H1 (cell line): Measurements from ENCODE around the gene PCDHGA3. TPM values are rescaled to one million over a fixed set of nuclear protein-coding genes. Genes with fewer than 3 reads are reported as not detected.
"Not testable (repeated sequence)": the region's sequence is repeated elsewhere in the genome, so short reads cannot be mapped to it uniquely, and the experiment has no call there.

Experiments used
- CTCF ChIA-PET: fragments of 300-600 bp; sonication (Branson Sonifier 250); formaldehyde crosslinking; loops from one replicate; lab custom pipeline; 2021; ENCODE audit not compliant: partially characterized antibody; lab: Charles Lee
- POLR2A ChIA-PET: fragments of 300-600 bp; sonication (Branson Sonifier 250); formaldehyde crosslinking; loops from one replicate; lab custom pipeline; 2021; ENCODE audit warnings: inconsistent platforms; ENCODE audit not compliant: partially characterized antibody; lab: Charles Lee
- DNase-seq, 2 experiments: peaks; one replicate each; pipeline versions ENCODE4 v3.0.0 to v3.0.0-alpha.2; 2010 to 2022; ENCODE audit warnings: low spot score in 2 of 2, low read depth in 1 of 2, mixed read lengths in 1 of 2
- FAIRE-seq: peaks from 2 replicates; lab custom pipeline; 2011; peaks lifted over from hg19 to GRCh38; lab: Jason Lieb, UNC
- H2AFZ ChIP-seq: 2 replicates; pipeline ENCODE4 v1.8.1; 2012; ENCODE audit warnings: low read length, inconsistent platforms
- H2AK5ac ChIP-seq: 2 replicates; pipeline ENCODE4 v1.6.1; 2013; ENCODE audit warnings: low read depth, low read length
- H2BK120ac ChIP-seq: replicated peaks from 2 replicates; pipeline ENCODE3; 2013; ENCODE audit warnings: low read depth, low read length, inconsistent platforms
- H2BK12ac ChIP-seq: 2 replicates; pipeline ENCODE4 v1.6.1; 2013; ENCODE audit warnings: low read depth, low read length
- H2BK15ac ChIP-seq: 2 replicates; pipeline ENCODE4 v1.6.1; 2013; ENCODE audit warnings: low read length
- H2BK20ac ChIP-seq: 2 replicates; pipeline ENCODE4 v1.6.1; 2013; ENCODE audit warnings: low read length
- H2BK5ac ChIP-seq: 2 replicates; pipeline ENCODE4 v1.6.1; 2013; ENCODE audit warnings: low read depth, low read length
- H3K14ac ChIP-seq: 2 replicates; pipeline ENCODE4 v1.6.1; 2013; ENCODE audit warnings: inconsistent platforms; ENCODE audit not compliant: insufficient read length
- H3K18ac ChIP-seq: 2 replicates; pipeline ENCODE4 v1.6.1; 2013; ENCODE audit warnings: low read length; ENCODE audit errors: extremely low read depth
- H3K23ac ChIP-seq: 2 replicates; pipeline ENCODE4 v1.6.1; 2013; ENCODE audit warnings: inconsistent platforms; ENCODE audit not compliant: insufficient read length
- H3K23me2 ChIP-seq: 2 replicates; pipeline ENCODE4 v1.6.1; 2013; ENCODE audit warnings: low read depth, low read length
- H3K27ac ChIP-seq: 2 replicates; pipeline ENCODE4 v1.6.1; 2011; ENCODE audit warnings: low read depth, low read length, inconsistent platforms
- H3K27me3 ChIP-seq, 4 experiments: replicated peaks in 1 of 4; 1 replicate in 1 of 4; 2 replicates in 3 of 4; pipeline versions ENCODE4 v1.6.1 to v1.8.1; 2011 to 2013; ENCODE audit warnings: low read length in 3 of 4, mild to moderate bottlenecking in 3 of 4, inconsistent platforms in 2 of 4, mixed read lengths in 2 of 4, moderate library complexity in 1 of 4; ENCODE audit not compliant: control insufficient read depth in 3 of 4, insufficient read depth in 3 of 4; ENCODE audit errors: extremely low read depth in 1 of 4
- H3K36me3 ChIP-seq, 4 experiments: 2 replicates each; pipeline versions ENCODE4 v1.6.1 to v1.8.1; 2011 to 2013; ENCODE audit warnings: mild to moderate bottlenecking in 4 of 4, low read length in 3 of 4, moderate library complexity in 2 of 4, control low read depth in 1 of 4, inconsistent platforms in 1 of 4; ENCODE audit not compliant: insufficient read depth in 4 of 4, control insufficient read depth in 2 of 4
- H3K4ac ChIP-seq: replicated peaks from 2 replicates; pipeline ENCODE3; 2013; ENCODE audit warnings: low read length, low read depth, mixed read lengths, inconsistent platforms; ENCODE audit not compliant: insufficient read length
- H3K4me1 ChIP-seq, 4 experiments: replicated peaks in 1 of 4; 1 replicate in 1 of 4; 2 replicates in 3 of 4; pipeline versions ENCODE4 v1.6.1 to v1.8.1; 2011 to 2013; ENCODE audit warnings: low read length in 3 of 4, inconsistent platforms in 2 of 4, mixed read lengths in 1 of 4; ENCODE audit not compliant: insufficient read depth in 4 of 4, control insufficient read depth in 3 of 4
- H3K4me2 ChIP-seq, 2 experiments: 2 replicates each; pipeline versions ENCODE4 v1.6.1 to v1.8.1; 2011 to 2013; ENCODE audit warnings: low read depth in 2 of 2, low read length in 2 of 2, control low read depth in 1 of 2, inconsistent platforms in 1 of 2, mild to moderate bottlenecking in 1 of 2; ENCODE audit not compliant: insufficient read depth in 1 of 2
- H3K4me3 ChIP-seq, 4 experiments: fragments of 200-600, 300-600 bp in 1 of 4; sonication (generic), shearing (Covaris generic), sonication (Bioruptor Twin) in 1 of 4; 2 replicates each; pipeline versions ENCODE4 v1.5.1 to v1.8.1; 2011 to 2016; ENCODE audit warnings: low read length in 4 of 4, low read depth in 3 of 4, control low read depth in 2 of 4, inconsistent platforms in 2 of 4, mild to moderate bottlenecking in 2 of 4, mixed read lengths in 1 of 4, moderate library complexity in 1 of 4; ENCODE audit not compliant: insufficient read depth in 2 of 4; ENCODE audit errors: extremely low read depth in 1 of 4
- H3K56ac ChIP-seq: replicated peaks from 2 replicates; pipeline ENCODE3; 2013; ENCODE audit warnings: low read depth, mild to moderate bottlenecking, mixed read lengths, low read length, inconsistent platforms; ENCODE audit not compliant: insufficient read length
- H3K79me1 ChIP-seq: 2 replicates; pipeline ENCODE4 v1.6.1; 2013; ENCODE audit warnings: low read depth, low read length, control low read depth
- H3K79me2 ChIP-seq, 2 experiments: 2 replicates each; pipeline versions ENCODE4 v1.6.1 to v1.8.1; 2012 to 2013; ENCODE audit warnings: low read length in 2 of 2, mild to moderate bottlenecking in 2 of 2, inconsistent platforms in 1 of 2; ENCODE audit not compliant: insufficient read depth in 2 of 2, control insufficient read depth in 1 of 2
- H3K9ac ChIP-seq, 4 experiments: replicated peaks in 1 of 4; 1 replicate in 1 of 4; 2 replicates in 3 of 4; pipeline versions ENCODE4 v1.6.1 to v1.8.1; 2011 to 2013; ENCODE audit warnings: low read depth in 3 of 4, low read length in 3 of 4, control low read depth in 2 of 4, mild to moderate bottlenecking in 2 of 4, moderate library complexity in 2 of 4, inconsistent platforms in 1 of 4; ENCODE audit errors: extremely low read depth in 1 of 4
- H3K9me3 ChIP-seq, 2 experiments: 2 replicates each; pipeline versions ENCODE4 v1.6.1 to v1.8.1; 2012 to 2013; ENCODE audit warnings: mild to moderate bottlenecking in 2 of 2, moderate library complexity in 2 of 2, control low read depth in 1 of 2, inconsistent platforms in 1 of 2, low read depth in 1 of 2, low read length in 1 of 2, mixed read lengths in 1 of 2; ENCODE audit not compliant: insufficient read depth in 2 of 2
- H4K20me1 ChIP-seq, 2 experiments: replicated peaks in 1 of 2; 2 replicates each; pipeline versions ENCODE3 to v1.8.1; 2011 to 2013; ENCODE audit warnings: inconsistent platforms in 2 of 2, low read length in 2 of 2, mild to moderate bottlenecking in 1 of 2; ENCODE audit not compliant: insufficient read depth in 2 of 2, control insufficient read depth in 1 of 2
- H4K5ac ChIP-seq: 2 replicates; pipeline ENCODE4 v1.6.1; 2013; ENCODE audit warnings: low read length, low read depth, mixed read lengths, inconsistent platforms; ENCODE audit not compliant: insufficient read length
- H4K8ac ChIP-seq: 2 replicates; pipeline ENCODE4 v1.8.0; 2013; ENCODE audit warnings: mild to moderate bottlenecking, moderate library complexity, low read length, inconsistent platforms; ENCODE audit not compliant: insufficient read depth; ENCODE audit errors: extremely low read depth
- H4K91ac ChIP-seq: replicated peaks from 2 replicates; pipeline ENCODE3; 2013; ENCODE audit warnings: low read length, mixed read lengths, inconsistent platforms; ENCODE audit not compliant: insufficient read length
- WGBS, 2 experiments: shearing (Covaris generic) in 1 of 2; methylation state at CpG; one replicate each; pipeline versions ENCODE4 v1.1.6 to v1.1.7; 2013 to 2015; ENCODE audit warnings: low lambda C conversion rate in 2 of 2, mixed read lengths in 2 of 2, inconsistent platforms in 1 of 2, low coverage in 1 of 2, missing lambda C conversion rate in 1 of 2; ENCODE audit not compliant: insufficient replicate concordance in 2 of 2, insufficient coverage in 1 of 2, insufficient read length in 1 of 2; ENCODE audit errors: extremely low coverage in 1 of 2, missing lambda C conversion rate in 1 of 2; 5-methylcytosine and 5-hydroxymethylcytosine counted together
- polyA plus RNA-seq, 7 experiments: library from polyadenylated mRNA; depleted of rRNA in 3 of 7; stranded (reverse) in 5 of 7; unstranded in 2 of 7; fragments of >200 nt in 5 of 7; fragments of 200-250 nt in 2 of 7; gene quantifications; 1 replicate in 5 of 7; 2 replicates in 1 of 7; 4 replicates in 1 of 7; pipeline versions ENCODE4 v1.2.1 to v1.2.3, GENCODE V29; 2011 to 2013; ENCODE audit warnings: missing spikeins in 2 of 7, mixed read lengths in 2 of 7
- total RNA-seq: library from RNA; stranded (reverse); fragmentation: NEBNext Ultra II Directional; extraction: Animal tissue kit (Norgen Biotek cat#: 25700); gene quantifications from 2 replicates; pipeline ENCODE4 v1.2.1, GENCODE V29; 2021
- TF ChIP-seq, protein P1 (sequence below), 3 experiments: IDR thresholded peaks; 1 replicate in 2 of 3; 2 replicates in 1 of 3; pipeline versions ENCODE4 v1.5.1 to v1.6.1; 2011; ENCODE audit warnings: low read length in 3 of 3, mild to moderate bottlenecking in 3 of 3, inconsistent platforms in 2 of 3, low read depth in 1 of 3, moderate library complexity in 1 of 3; ENCODE audit not compliant: insufficient read depth in 1 of 3; ENCODE audit errors: control extremely low read depth in 1 of 3

PCDHGA3 gene
- total and polyA plus RNA-seq, 2 of the 8 experiments (the other 6 are each of a cell fraction or from before 2014, with no cell fraction given), result 0.15 to 0.39 TPM

- H3K18ac ChIP-seq, FAIRE-seq: not testable (repeated sequence)
Observed at GRCh38 chr5:141375444-141376155, 32.0 kb downstream of the PCDHGA3 start.

More at GRCh38 chr5:141375444-141376155, 32.0 kb downstream of the PCDHGA3 start:
- H3K27me3 ChIP-seq, H3K23me2 ChIP-seq, POLR2A ChIA-PET, H2BK5ac ChIP-seq, H3K79me2 ChIP-seq, H2AK5ac ChIP-seq, H3K14ac ChIP-seq, H3K4me2 ChIP-seq, H4K91ac ChIP-seq, H3K79me1 ChIP-seq, H3K36me3 ChIP-seq, H3K4me3 ChIP-seq, H2BK120ac ChIP-seq, H2BK20ac ChIP-seq, H3K27ac ChIP-seq, H3K4ac ChIP-seq, H3K56ac ChIP-seq, H4K8ac ChIP-seq, H3K4me1 ChIP-seq, H3K9ac ChIP-seq, H2BK15ac ChIP-seq, H2BK12ac ChIP-seq, H2AFZ ChIP-seq, H4K5ac ChIP-seq, H3K23ac ChIP-seq, H4K20me1 ChIP-seq: not testable (repeated sequence)
- TF ChIP-seq, protein P1, sequence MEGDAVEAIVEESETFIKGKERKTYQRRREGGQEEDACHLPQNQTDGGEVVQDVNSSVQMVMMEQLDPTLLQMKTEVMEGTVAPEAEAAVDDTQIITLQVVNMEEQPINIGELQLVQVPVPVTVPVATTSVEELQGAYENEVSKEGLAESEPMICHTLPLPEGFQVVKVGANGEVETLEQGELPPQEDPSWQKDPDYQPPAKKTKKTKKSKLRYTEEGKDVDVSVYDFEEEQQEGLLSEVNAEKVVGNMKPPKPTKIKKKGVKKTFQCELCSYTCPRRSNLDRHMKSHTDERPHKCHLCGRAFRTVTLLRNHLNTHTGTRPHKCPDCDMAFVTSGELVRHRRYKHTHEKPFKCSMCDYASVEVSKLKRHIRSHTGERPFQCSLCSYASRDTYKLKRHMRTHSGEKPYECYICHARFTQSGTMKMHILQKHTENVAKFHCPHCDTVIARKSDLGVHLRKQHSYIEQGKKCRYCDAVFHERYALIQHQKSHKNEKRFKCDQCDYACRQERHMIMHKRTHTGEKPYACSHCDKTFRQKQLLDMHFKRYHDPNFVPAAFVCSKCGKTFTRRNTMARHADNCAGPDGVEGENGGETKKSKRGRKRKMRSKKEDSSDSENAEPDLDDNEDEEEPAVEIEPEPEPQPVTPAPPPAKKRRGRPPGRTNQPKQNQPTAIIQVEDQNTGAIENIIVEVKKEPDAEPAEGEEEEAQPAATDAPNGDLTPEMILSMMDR (IDR thresholded peaks at IDR 0.05; ENCODE audit: control extremely low read depth in 1 of 3, insufficient read depth in 1 of 3, low read depth in 1 of 3, low read length in 3 of 3), result peak in 2 of 3 experiments; percentile 6 to 24; a peak in 3 of 4 replicates
- peak in 1 of 2 experiments; percentile 47 for DNase-seq
- WGBS, 2 experiments, result 94% methylated on average over 24 of the region's 48 CpGs; no CpG with 5 or more reads in 1 of the 2 experiments
- CTCF ChIA-PET, result interaction anchor here (0.8 to 2.9 kb wide), 8 partner anchors 12 to 146 kb away, joined by 3 to 11 read pairs (median 5); partner anchors contain the start of genes PCDHGA5, PCDHGB2 and PCDHGB4
- H3K9me3 ChIP-seq, result peaks cover 36 to 45% of the 10 kb centered on the region in 2 experiments; a peak in 3 of 4 replicates
